ENCODE data around the gene TMEM186. TPM values are rescaled to one million over a fixed set of nuclear protein-coding genes. Genes with fewer than 3 reads are reported as not detected.

TMEM186 gene
- total and polyA plus RNA-seq, 2 of the 4 experiments (the other 2 are of a cell fraction), result 5.7 to 6.8 TPM

GRCh38 chr16:8831871-8832716 lies 34.7 kb upstream of the TMEM186 start:
- WGBS, 2 experiments (ENCODE audit: extremely low coverage in 2 of 2, insufficient read length in 1 of 2), result 71% methylated on average over 4 of the region's 18 CpGs; no CpG with 5 or more reads in 1 of the 2 experiments
- DNase-seq (no peak), ATAC-seq (ENCODE audit: low read depth) (no peak)
- H3K56ac ChIP-seq (ENCODE audit: extremely low read depth, insufficient read depth, low read length), result no peak overlapping the region
- ChIA-PET POLR2A (ENCODE audit: unreplicated experiment) (no interaction called here), CTCF (interaction anchor here (0.6 kb wide), 1 partner anchor 13 kb away, joined by 3 read pairs; no protein-coding TSS in a partner anchor)
- BruUV-seq (replicated peaks), result no TSS peak
- H2AK9ac ChIP-seq (replicated peaks; ENCODE audit: low read depth, low read length, poor library complexity), result no peak overlapping the region
- H3K23ac ChIP-seq (ENCODE audit: low read depth, low read length), result no peak overlapping the region
- H2AFZ ChIP-seq (replicated peaks; ENCODE audit: low read length, poor library complexity), result no peak overlapping the region
- peaks cover 29 to 54% of the 10 kb centered on the region in 2 experiments for H3K79me1 ChIP-seq (ENCODE audit: low read depth in 1 of 2, low read length in 2 of 2)
- TF ChIP-seq BHLHE40 (IDR thresholded peaks at IDR 0.05; ENCODE audit: low read depth, low read length) (no peak), POLR2A (IDR thresholded peaks at IDR 0.05; ENCODE audit: low read depth, low read length) (no peak), CHD1 (IDR thresholded peaks at IDR 0.05; ENCODE audit: low read depth, low read length) (no peak), RFX5 (IDR thresholded peaks at IDR 0.05; ENCODE audit: low read depth, low read length) (no peak), ELK1 (IDR thresholded peaks at IDR 0.05; ENCODE audit: borderline replicate concordance, low read depth, low read length) (no peak), NFE2L2 (IDR thresholded peaks at IDR 0.05; ENCODE audit: low read depth, low read length) (no peak), USF2 (IDR thresholded peaks at IDR 0.05; ENCODE audit: low read depth, low read length) (no peak), SMC3 (IDR thresholded peaks at IDR 0.05; ENCODE audit: low read depth, low read length) (no peak), CEBPB (IDR thresholded peaks at IDR 0.05; ENCODE audit: low read depth, low read length) (no peak), RAD21 (IDR thresholded peaks at IDR 0.05; ENCODE audit: low read length) (no peak), MAFK (IDR thresholded peaks at IDR 0.05; ENCODE audit: low read depth, low read length) (no peak), CTCF (conservative IDR thresholded peaks at IDR 0.05; ENCODE audit: low read depth, low read length) (no peak), MXI1 (IDR thresholded peaks at IDR 0.05; ENCODE audit: borderline replicate concordance, low read depth, low read length) (no peak)
- H3K4me3 ChIP-seq (ENCODE audit: insufficient read depth, low read depth, low read length), result no peak overlapping the region
- H3K18ac ChIP-seq (ENCODE audit: low read depth, low read length), result no peak overlapping the region
- no peak overlapping the region for H2BK120ac ChIP-seq (ENCODE audit: low read depth, low read length)
- no peak overlapping the region for H2BK20ac ChIP-seq (ENCODE audit: low read depth, low read length)
- H3K27me3 ChIP-seq (ENCODE audit: control insufficient read depth, insufficient read depth, low read length), result no peaks in the 10 kb centered on the region
- H3K14ac ChIP-seq (replicated peaks; ENCODE audit: low read depth, low read length), result no peak overlapping the region
- H4K91ac ChIP-seq (ENCODE audit: insufficient read depth, low read depth, low read length), result no peak overlapping the region
- dilution Hi-C loops (cut with HindIII; ENCODE audit: low sequenced_read_pairs, unreplicated experiment) (no loop called here), intact Hi-C loops (cut with micrococcal nuclease) (no loop called here), in situ Hi-C loops (cut with MboI; ENCODE audit: low sequenced_read_pairs) (no loop called here)
- no peak overlapping the region for H2BK5ac ChIP-seq (ENCODE audit: low read depth, low read length, poor library complexity, severe bottlenecking)
- no peaks in the 10 kb centered on the region for H3K4me1 ChIP-seq (ENCODE audit: control insufficient read depth, insufficient read depth, low read length)
- H4K8ac ChIP-seq (ENCODE audit: low read depth in 2 of 2, low read length in 2 of 2), result no peak overlapping the region
- no peak overlapping the region for H3K27ac ChIP-seq (ENCODE audit: insufficient read depth, low read length)
- no peak overlapping the region for H2AK5ac ChIP-seq (ENCODE audit: low read depth, low read length)
- H3K9ac ChIP-seq (ENCODE audit: low read depth, low read length), result no peak overlapping the region
- peaks cover 32% of the 10 kb centered on the region for H4K20me1 ChIP-seq (ENCODE audit: insufficient read depth, low read length)
- H4K5ac ChIP-seq (ENCODE audit: low read depth, low read length), result no peak overlapping the region
- no peaks in the 10 kb centered on the region for H3K9me3 ChIP-seq (ENCODE audit: control insufficient read depth, insufficient read depth, low read length)
- no peak overlapping the region for H3K4ac ChIP-seq (ENCODE audit: low read depth, low read length)
- no peak overlapping the region for H2BK15ac ChIP-seq (ENCODE audit: low read depth, low read length)
- no peak overlapping the region for H3K4me2 ChIP-seq (ENCODE audit: low read depth, low read length)
- peaks cover 38% of the 10 kb centered on the region for H3K36me3 ChIP-seq (ENCODE audit: control insufficient read depth, insufficient read depth, low read length)
- peaks cover 12% of the 10 kb centered on the region for H3K9me1 ChIP-seq (ENCODE audit: insufficient read depth, low read length)
